ENCODE measurements around the gene PSMD3. TPM values are rescaled to one million over a fixed set of nuclear protein-coding genes. Genes with fewer than 3 reads are reported as not detected.
"Not testable (repeated sequence)": the region's sequence is repeated elsewhere in the genome, so short reads cannot be mapped to it uniquely, and the experiment has no call there.

PSMD3 gene
- total RNA-seq, 1 experiment from 2014 or later = 174 TPM

- H3K79me2 ChIP-seq (ENCODE audit: insufficient read depth, low read length); H2BK12ac ChIP-seq (ENCODE audit: insufficient read length, low read depth, low read length); H3K4me2 ChIP-seq (ENCODE audit: insufficient read depth, insufficient read length, low read length); H2BK5ac ChIP-seq (ENCODE audit: insufficient read length, low read length); H3T11ph ChIP-seq (ENCODE audit: low read length); H2AK5ac ChIP-seq (ENCODE audit: insufficient read length, low read length); H3K79me1 ChIP-seq (ENCODE audit: insufficient read depth, low read depth, low read length, poor library complexity, severe bottlenecking); H3K23me2 ChIP-seq (ENCODE audit: insufficient read length, low read depth, low read length, poor library complexity, severe bottlenecking); H3K4ac ChIP-seq (ENCODE audit: low read depth, low read length); H3K27me3 Mint-ChIP-seq (ENCODE audit: low read depth); H3K4me3 Mint-ChIP-seq; H3K36me3 Mint-ChIP-seq (ENCODE audit: insufficient read depth in 1 of 3, low read depth in 3 of 3); H3K27ac ChIP-seq (ENCODE audit: insufficient read length, low read depth, low read length); H3K18ac ChIP-seq (ENCODE audit: insufficient read length, low read depth, low read length); H3K56ac ChIP-seq (ENCODE audit: insufficient read length, low read depth, low read length); H2BK15ac ChIP-seq (ENCODE audit: low read depth, low read length); H4K20me1 ChIP-seq (ENCODE audit: control insufficient read depth, insufficient read depth, insufficient read length); H4K5ac ChIP-seq (ENCODE audit: insufficient read length, low read depth, low read length); H3K27ac Mint-ChIP-seq; H3K9ac ChIP-seq (ENCODE audit: extremely low read depth, insufficient read length, low read length); H3K27me3 ChIP-seq (ENCODE audit: insufficient read depth, low read length); H3K4me1 ChIP-seq (ENCODE audit: insufficient read depth, low read length); H3K9me3 Mint-ChIP-seq; DNase-seq; H3K9me3 ChIP-seq (ENCODE audit: control insufficient read depth, low read depth, low read length); H4K91ac ChIP-seq (ENCODE audit: insufficient read length, low read depth, low read length); H2AFZ ChIP-seq (ENCODE audit: low read length); H2BK120ac ChIP-seq (ENCODE audit: low read depth, low read length, poor library complexity, severe bottlenecking); H2BK20ac ChIP-seq (ENCODE audit: low read depth, low read length, poor library complexity, severe bottlenecking); H3K14ac ChIP-seq (ENCODE audit: insufficient read depth, low read length); H3K23ac ChIP-seq (ENCODE audit: insufficient read length, low read depth, low read length); H4K8ac ChIP-seq (replicated peaks; ENCODE audit: insufficient read length, low read depth, low read length): not testable (repeated sequence)
- WGBS (ENCODE audit: extremely low coverage, insufficient read length, low lambda C conversion rate) = no CpG with 5 or more reads among the region's 22 CpGs
- peaks cover 10 to 24% of the 10 kb centered on the region in 2 experiments; a peak in 3 of 4 replicates for H3K4me1 Mint-ChIP-seq
Observed at GRCh38 chr17:40012017-40012647, 31.5 kb downstream of the PSMD3 start.
